ENCODE results near the gene GPANK1.

GRCh38 chr6:31619805-31620585 is 44.8 kb downstream of the GPANK1 start:
- TF ChIP-seq NFYB (CRISPR knock-in tag; conservative IDR thresholded peaks at IDR 0.05; ENCODE audit: low read depth) (peak; percentile 37; the same call in 1 of the 2 replicates), CTCF (IDR thresholded peaks at IDR 0.05) (no peak), E2F4 (CRISPR knock-in tag; IDR thresholded peaks at IDR 0.05; ENCODE audit: borderline replicate concordance, low read depth) (no peak), ATF3 (CRISPR knock-in tag; conservative IDR thresholded peaks at IDR 0.05) (no peak), ATF2 (CRISPR knock-in tag; IDR thresholded peaks at IDR 0.05; ENCODE audit: borderline replicate concordance, low read depth) (no peak), ZNF121 (CRISPR knock-in tag; IDR thresholded peaks at IDR 0.05) (no peak), NR1H2 (CRISPR knock-in tag; IDR thresholded peaks at IDR 0.05) (no peak), MAX (CRISPR knock-in tag; IDR thresholded peaks at IDR 0.05) (peak; percentile 84), USF2 (CRISPR knock-in tag; IDR thresholded peaks at IDR 0.05) (no peak), SMAD4 (CRISPR knock-in tag; IDR thresholded peaks at IDR 0.05) (no peak), JUN (CRISPR knock-in tag; IDR thresholded peaks at IDR 0.05) (no peak), CREM (CRISPR knock-in tag; IDR thresholded peaks at IDR 0.05) (peak; percentile 84), ARID4B (CRISPR knock-in tag; IDR thresholded peaks at IDR 0.05; ENCODE audit: borderline replicate concordance) (no peak; the same call in 1 of the 2 replicates)

All from WTC11 (cell line).